ENCODE measurements around the gene DPP10.
"Not testable (repeated sequence)": the region's sequence is repeated elsewhere in the genome, so short reads cannot be mapped to it uniquely, and the experiment has no call there.

The DPP10 gene

GRCh38 chr2:114962532-114962931 lies 520.1 kb downstream of the DPP10 start:
- no peak for DNase-seq (ENCODE audit: low read depth in 3 of 3)

DNA sequence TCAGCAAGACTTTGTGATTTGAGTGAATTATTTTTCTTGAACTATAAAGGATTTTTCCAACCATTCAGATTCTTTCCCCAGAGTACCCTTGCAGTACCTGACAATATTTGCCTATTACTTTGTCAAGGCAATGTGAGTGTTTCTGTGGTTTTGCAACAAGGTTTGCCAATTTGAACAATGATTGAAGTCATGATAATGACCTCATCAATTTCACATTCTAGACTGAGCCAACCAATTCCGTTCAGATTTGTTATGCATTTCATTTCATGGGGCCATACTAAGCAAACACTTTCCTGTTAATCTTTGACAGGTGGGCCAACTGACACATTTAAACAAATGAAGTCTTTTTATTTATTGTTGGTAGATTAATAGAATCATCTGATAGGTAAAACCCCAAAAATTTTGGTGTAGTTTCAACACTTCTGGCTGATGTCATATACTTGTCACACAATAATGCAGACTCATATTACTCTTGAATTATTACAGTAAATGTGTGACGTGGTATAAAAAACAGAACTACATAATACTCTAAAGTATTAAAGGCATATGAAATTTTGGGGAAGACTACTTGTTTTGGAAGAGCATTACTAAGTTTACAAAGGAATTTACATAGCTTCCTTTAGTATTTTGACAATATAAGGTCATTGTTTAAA lies 526.4 kb downstream of the DPP10 start:
- DNase-seq (ENCODE audit: low read depth in 3 of 3), result no peak

- not testable (repeated sequence) for DNase-seq (ENCODE audit: low read depth in 3 of 3)
These were observed 561.9 kb downstream of the DPP10 start for GRCh38 chr2:115004321-115004720.

DNA sequence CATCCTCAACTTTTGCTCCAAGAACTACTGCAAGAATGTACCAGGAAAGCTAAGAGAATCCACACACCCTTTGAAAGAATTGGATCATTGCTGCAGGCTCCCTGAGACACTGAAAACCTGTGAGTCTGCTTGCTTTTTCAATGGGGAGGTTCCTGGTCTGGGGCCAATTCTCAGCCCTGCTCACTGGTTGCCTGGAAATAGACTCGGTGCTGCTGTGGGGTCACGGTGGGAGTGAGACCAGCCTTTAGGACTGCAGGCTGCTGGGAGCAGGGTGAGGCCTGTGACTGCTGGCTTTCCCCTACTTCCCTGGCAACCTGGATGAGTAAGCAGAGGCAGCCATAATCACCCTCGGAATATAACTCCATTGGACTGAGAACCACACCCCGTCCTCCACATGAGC lies 569.3 kb downstream of the DPP10 start:
- DNase-seq (ENCODE audit: low read depth in 3 of 3), result no peak

- not testable (repeated sequence) for DNase-seq (ENCODE audit: low read depth in 3 of 3)
These were observed 579.6 kb downstream of the DPP10 start for GRCh38 chr2:115022013-115022412.

DNA sequence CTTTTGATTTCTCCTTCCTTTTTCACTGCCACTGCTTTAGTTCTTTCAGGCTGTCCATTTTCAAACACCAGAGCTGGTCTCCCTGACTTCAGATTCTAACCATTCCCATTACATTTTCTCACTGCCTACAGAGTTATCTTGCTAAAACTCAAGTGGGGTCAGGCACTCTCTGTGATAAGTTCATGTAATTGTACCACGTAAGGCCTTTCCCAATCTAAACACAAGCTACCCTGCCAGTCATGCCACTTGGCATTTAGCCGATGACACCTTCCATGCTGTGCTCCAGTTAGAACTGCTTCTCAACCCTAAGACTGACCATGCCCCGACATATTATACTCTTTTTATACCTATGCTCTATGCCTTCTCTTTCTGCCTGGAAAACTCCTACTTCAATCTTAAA lies 592.4 kb downstream of the DPP10 start:
- no peak for DNase-seq (ENCODE audit: low read depth in 3 of 3)

DNA sequence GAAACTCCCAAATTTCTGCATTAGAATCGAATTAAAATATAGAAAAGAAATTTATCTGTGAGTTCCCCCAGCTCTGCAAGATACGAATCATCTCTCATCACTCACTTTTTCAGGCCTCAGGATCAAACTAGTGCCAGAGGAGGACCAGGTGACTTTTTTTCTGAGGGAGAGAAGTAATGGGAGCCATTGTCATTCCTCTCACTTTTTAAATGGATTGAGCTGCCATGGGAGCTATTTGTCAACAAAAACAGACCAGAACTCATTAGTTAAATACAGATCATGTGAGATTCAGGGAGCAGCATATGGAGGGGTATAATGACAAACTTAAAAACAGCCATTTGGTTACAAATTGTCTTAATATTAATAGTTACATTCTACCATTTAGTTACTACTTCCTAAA lies 594.4 kb downstream of the DPP10 start:
- DNase-seq (ENCODE audit: low read depth in 3 of 3), result no peak

GRCh38 chr2:115057473-115057872 lies 615.0 kb downstream of the DPP10 start:
- no peak for DNase-seq (ENCODE audit: low read depth in 3 of 3)

- DNase-seq (ENCODE audit: low read depth in 3 of 3), result no peak
These were observed 627.6 kb downstream of the DPP10 start for GRCh38 chr2:115070002-115070401.

DNA sequence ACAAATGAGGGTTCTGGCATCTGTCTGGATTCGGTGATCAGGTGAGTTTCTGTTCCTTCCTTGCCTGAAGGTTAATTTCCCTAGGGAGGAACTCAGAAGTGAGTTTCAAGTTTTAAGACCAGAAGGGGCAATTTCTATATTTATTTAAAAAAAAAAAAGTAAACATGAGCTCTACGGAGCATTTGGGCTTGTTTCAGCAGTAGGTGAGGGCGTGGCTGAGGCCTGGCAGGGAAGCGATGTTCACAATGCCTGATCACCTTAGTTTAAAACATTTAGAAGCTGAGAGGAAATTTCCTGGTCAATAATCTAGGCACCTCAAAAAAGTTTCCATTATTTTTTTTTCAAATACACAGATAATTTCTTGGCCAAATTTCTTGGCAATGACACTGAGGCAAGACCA lies 629.1 kb downstream of the DPP10 start:
- no peak for DNase-seq (ENCODE audit: low read depth in 3 of 3)

DNA sequence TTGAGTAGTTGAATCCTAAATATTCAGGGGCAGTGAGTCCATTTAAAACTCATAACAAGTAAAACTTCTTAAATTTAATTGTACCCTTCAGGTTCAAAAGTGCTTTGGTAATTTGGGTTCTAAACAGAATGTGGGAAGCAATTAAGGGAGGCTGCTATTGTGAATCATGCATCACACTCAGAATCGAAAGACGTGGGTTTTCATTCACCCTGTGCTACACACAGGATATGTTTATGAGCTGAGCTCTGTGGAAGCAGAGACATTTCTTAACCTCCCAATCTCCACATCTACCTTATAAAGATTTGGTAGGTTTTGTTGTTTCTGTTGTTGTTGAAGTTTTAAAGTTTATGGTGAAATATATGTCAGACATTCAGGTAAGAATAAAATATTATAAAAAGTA lies 633.4 kb downstream of the DPP10 start:
- no peak for DNase-seq (ENCODE audit: low read depth in 3 of 3)

GRCh38 chr2:115077626-115078025 lies 635.2 kb downstream of the DPP10 start:
- no peak for DNase-seq (ENCODE audit: low read depth in 3 of 3)

DNA sequence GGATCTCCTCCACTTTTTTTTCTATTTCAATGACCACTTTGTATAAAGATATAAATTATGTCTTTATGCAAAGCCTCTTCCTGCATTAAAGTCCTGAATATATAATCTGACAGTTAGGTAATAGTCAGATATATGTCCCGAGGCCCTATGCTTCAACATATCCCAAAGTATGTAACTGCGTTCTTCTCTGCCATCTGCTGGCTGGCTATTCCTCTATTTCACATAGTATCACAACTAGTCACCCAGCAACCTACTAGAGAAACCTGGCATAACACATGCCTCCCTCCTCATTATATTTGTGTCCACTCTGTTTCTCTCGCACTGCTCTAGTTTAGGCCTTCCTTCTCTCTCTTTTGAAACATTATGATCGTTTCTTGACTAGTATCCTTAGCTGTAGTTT lies 640.8 kb downstream of the DPP10 start:
- DNase-seq (ENCODE audit: low read depth in 3 of 3), result no peak

DNA sequence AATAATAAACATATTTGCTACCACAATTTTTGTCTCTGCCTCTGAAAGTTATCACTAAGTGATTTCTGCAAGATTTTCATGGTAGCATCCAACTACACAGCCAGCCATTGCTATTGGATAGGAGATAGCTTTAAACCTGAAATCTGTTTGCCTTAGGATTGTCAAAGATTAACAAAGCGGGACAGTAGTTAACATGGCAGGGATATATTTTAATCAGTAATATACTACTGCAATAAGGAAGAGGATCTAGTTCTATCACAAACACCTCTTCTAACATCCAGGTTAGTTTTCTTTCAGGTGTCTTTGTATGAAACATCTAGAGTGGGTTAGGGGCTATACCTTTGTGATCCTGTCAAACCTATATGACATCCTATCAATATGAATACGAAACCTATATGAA lies 641.3 kb downstream of the DPP10 start:
- no peak for DNase-seq (ENCODE audit: low read depth in 3 of 3)

DNA sequence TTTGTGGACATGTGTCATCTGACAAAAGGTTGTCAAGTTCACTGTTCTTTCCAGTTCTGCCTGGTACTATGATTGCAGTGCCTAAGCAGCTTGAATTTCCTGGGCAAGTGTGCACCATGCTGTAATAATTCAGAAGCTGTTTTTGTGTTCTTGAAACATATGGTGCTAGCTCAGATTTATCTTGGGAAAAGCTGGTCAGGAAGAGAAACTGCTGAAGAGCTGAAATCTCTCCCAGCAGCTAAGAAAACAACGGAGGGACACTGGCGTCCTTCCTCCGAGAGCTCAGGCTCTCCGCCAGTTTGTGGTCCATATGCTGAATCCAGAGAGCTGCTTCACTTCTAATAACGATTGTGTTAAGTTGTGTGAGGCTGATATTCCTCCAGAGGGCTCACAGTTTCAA lies 642.0 kb downstream of the DPP10 start:
- no peak for DNase-seq (ENCODE audit: low read depth in 3 of 3)

GRCh38 chr2:115086051-115086620 lies 643.7 kb downstream of the DPP10 start:
- DNase-seq (ENCODE audit: low read depth in 3 of 3), result not testable (repeated sequence)

DNA sequence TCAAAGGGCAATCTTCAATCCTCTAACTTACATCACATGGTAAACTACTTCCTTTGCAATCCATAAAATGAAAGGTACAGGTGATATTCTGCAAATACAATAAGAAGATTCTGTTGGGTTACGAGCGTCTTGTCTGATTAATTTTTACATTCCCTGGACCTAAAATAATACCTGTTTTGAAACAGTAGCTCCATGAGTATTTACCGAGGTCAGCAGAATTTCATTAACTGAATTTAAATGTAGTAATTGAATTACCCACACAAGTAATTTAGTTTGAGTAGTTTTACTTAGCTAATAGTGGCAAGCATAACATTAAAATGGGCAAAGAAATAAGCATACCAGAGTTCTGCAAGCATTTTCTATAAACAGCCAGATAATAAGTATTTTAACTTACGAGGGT lies 652.0 kb downstream of the DPP10 start:
- no peak for DNase-seq (ENCODE audit: low read depth in 3 of 3)

DNA sequence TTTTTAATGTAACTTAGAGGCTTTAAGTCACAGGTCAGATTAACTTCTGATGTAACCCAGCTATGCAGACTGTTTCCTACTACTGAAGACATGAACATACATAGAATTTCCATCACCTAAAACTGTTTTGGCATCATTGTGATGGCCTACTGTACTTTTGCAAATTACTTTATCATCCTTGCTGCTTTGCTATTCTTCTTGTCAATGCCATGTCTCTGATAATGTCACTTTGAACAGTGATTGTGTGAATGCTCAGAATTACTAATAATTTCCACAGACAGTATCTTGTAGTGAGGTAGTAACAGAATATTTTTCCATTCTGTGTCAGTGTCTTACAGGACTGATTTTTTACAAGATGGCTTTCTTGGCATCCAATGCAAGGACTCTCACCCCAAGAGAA lies 663.5 kb downstream of the DPP10 start:
- no peak for DNase-seq (ENCODE audit: low read depth in 3 of 3)

DNA sequence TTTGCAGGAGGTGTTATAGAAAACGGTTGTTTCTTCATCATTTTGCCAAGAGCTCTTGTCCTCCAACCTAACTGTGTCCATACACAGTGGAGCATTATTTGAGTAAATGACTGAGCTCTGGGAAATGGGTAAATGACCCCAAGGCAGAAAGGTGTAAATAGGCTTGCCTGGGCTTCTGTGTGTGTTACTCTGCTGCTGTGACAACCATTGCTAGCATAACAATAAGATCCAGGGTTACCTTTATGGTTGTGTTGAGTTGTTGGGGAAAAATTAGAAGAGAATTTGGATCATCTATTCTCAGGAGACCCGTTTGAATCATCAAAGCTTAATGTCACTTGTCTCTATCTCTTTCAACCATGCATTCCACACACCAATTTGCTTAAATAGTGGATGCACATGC lies 672.7 kb downstream of the DPP10 start:
- DNase-seq (ENCODE audit: low read depth in 3 of 3), result no peak

- no peak for DNase-seq (ENCODE audit: low read depth in 3 of 3)
These were observed 675.9 kb downstream of the DPP10 start for GRCh38 chr2:115118306-115118705.

- DNase-seq (ENCODE audit: low read depth in 3 of 3), result no peak
These were observed 676.6 kb downstream of the DPP10 start for GRCh38 chr2:115119086-115119485.

GRCh38 chr2:115122701-115123100 lies 680.3 kb downstream of the DPP10 start:
- DNase-seq (ENCODE audit: low read depth in 3 of 3), result no peak

DNA sequence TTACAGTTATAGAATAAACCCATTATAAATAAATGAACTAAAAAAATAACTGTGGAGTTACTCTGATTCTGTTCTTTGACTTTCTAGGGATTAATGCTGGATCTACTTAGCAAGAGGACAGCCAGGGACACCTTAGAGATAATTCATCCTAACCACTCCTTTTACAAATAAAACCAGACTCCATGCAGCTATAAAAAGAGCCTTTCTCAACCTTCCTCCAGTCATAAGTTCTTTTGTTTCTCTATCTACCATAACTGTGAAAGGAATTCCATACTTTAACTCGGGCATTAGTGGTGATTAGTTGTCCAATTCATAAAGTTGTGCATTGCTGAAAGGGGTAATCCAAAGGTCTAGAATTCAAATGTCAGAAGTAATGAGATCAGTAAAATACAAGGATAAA lies 682.4 kb downstream of the DPP10 start:
- no peak for DNase-seq (ENCODE audit: low read depth in 3 of 3)

- no peak for DNase-seq (ENCODE audit: low read depth in 3 of 3)
These were observed 687.1 kb downstream of the DPP10 start for GRCh38 chr2:115129536-115129935.
